DND-41 (cell line): ENCODE results near the gene C10orf90.

Experiments
- CTCF ChIP-seq: IDR thresholded peaks from 2 replicates; pipeline ENCODE4 v1.5.1; 2012; ENCODE audit warnings: borderline replicate concordance, low read length, moderate library complexity, mild to moderate bottlenecking; ENCODE audit not compliant: poor library complexity, severe bottlenecking; ENCODE audit errors: extremely low read depth
- EZH2 ChIP-seq: IDR thresholded peaks from 3 replicates; pipeline ENCODE4 v1.6.1; 2012; ENCODE audit warnings: borderline replicate concordance, low read depth, mild to moderate bottlenecking, moderate library complexity, low read length, inconsistent platforms; ENCODE audit not compliant: severe bottlenecking

DNA sequence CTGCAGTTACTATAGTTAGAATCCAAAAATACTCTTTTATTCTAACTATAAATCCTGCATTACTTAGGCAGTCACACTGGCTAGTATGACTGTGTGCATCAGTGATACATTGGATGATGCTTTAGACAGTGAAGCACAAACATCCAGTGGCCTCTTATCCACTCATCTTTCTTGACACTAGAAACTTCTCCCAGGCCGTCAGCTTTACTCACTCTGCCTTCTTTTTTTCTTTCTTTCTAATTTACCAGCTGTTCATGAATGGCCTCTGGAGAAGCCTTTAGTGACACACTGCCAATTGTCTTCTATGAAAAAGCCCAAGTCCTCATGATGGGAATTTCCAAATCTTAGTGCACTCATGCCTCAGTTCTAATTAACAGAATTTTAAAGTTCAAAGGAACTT, 26.2 kb upstream of the C10orf90 start:
- TF ChIP-seq CTCF, result no peak
- no peak for TF ChIP-seq EZH2
